Upper lobe of right lung (tissue), 1 donor: ENCODE results near the gene IL7R. TPM values are rescaled to one million over a fixed set of nuclear protein-coding genes. Genes with fewer than 3 reads are reported as not detected.
"Not testable (repeated sequence)": the region's sequence is repeated elsewhere in the genome, so short reads cannot be mapped to it uniquely, and the experiment has no call there.

Experiments used
- ATAC-seq: fragments of 200-7000 bp; cut with Tn5 transposase; one replicate; pipeline ENCODE4 v1.9.1; 2020; ENCODE audit warnings: mild to moderate bottlenecking, moderate library complexity
- DNase-seq: peaks from one replicate; pipeline ENCODE4 v3.0.0-alpha.2; 2020
- H3K27ac ChIP-seq: fragments of 200-600 bp; one replicate; pipeline ENCODE4 v1.8.0; 2022
- H3K27me3 ChIP-seq: fragments of 200-600 bp; one replicate; pipeline ENCODE4 v1.8.0; 2022; ENCODE audit warnings: mild to moderate bottlenecking
- H3K36me3 ChIP-seq: fragments of 200-600 bp; one replicate; pipeline ENCODE4 v1.8.0; 2022
- H3K4me1 ChIP-seq: fragments of 200-600 bp; one replicate; pipeline ENCODE4 v1.8.0; 2022
- H3K4me3 ChIP-seq: fragments of 200-600 bp; one replicate; pipeline ENCODE4 v1.8.0; 2022; ENCODE audit warnings: mild to moderate bottlenecking
- H3K9me3 ChIP-seq: fragments of 200-600 bp; one replicate; pipeline ENCODE4 v1.8.0; 2022
- CTCF ChIP-seq: fragments of 200-600 bp; IDR thresholded peaks from one replicate; pipeline ENCODE4 v1.8.0; 2022; ENCODE audit warnings: antibody characterized with exemption
- intact Hi-C: fragments of 100-400 bp; cut with DNase I; formaldehyde crosslinking; loops from one replicate; pipeline ENCODE4 v1.11.0; 2022
- total RNA-seq: library from RNA; stranded (reverse); fragmentation: NEBNext Ultra II Directional; extraction: Animal tissue kit (Norgen Biotek cat#: 25700); gene quantifications from one replicate; pipeline ENCODE4 v1.2.1, GENCODE V29; 2021
- donor health status: DM: no; HTN: yes; CAD: no; lungs with severe emphysema.

The IL7R gene
- total RNA-seq, 1 donor from 2014 or later: 226 TPM

DNA sequence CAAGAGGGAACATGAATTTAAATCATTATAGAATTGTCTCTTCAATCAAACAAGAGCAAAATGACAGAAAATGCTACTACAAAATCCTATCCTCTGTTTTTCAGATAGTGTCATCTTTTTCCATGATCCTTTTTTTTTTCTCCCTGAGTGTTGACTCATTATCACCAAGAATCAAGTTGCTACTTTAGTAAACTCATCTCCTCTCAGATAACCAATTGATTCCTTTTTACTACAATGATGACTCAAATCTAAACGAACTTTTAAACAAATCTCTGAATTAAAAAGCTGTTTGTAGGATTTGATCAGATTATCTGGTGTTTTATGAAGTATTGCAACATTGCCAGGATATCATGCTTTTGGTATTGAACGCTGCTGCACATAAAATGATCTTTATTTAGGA, 23.9 kb upstream of the IL7R start:
- TF ChIP-seq CTCF: no peak

DNA sequence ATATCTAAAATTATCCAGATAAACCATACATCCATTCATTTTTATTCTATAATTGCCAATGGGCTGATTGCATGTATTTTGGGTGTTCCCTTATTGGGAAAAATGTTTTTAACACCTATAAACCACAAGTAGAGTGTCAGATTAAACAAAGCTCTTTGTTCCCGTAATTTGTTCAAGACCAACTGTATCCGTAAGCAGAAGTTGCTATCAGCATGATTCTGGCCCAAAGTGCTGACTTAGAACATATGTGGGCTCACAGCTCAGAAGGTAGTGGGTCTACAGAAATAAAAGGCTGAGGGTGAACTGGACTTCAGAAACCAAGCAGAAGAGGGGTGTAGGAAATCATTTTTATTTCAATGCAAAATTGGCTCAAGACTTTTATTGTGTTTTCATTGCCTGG, 23.5 kb upstream of the IL7R start:
- H3K4me1 ChIP-seq: no peaks in the 10 kb centered on the region
- no peak overlapping the region for H3K27ac ChIP-seq
- no peak for TF ChIP-seq CTCF
- H3K36me3 ChIP-seq: no peaks in the 10 kb centered on the region
- H3K27me3 ChIP-seq: no peaks in the 10 kb centered on the region
- DNase-seq (no peak), ATAC-seq (no peak)
- intact Hi-C loops: no loop called here
- H3K9me3 ChIP-seq: no peaks in the 10 kb centered on the region
- no peak overlapping the region for H3K4me3 ChIP-seq

More for the DNA sequence above, 23.9 kb upstream of the IL7R start:
- no peak overlapping the region for H3K27ac ChIP-seq
- DNase-seq (no peak), ATAC-seq (no peak)
- intact Hi-C loops: no loop called here
- H3K27me3 ChIP-seq: no peaks in the 10 kb centered on the region
- H3K4me3 ChIP-seq: no peak overlapping the region
- no peaks in the 10 kb centered on the region for H3K9me3 ChIP-seq
- no peaks in the 10 kb centered on the region for H3K4me1 ChIP-seq
- H3K36me3 ChIP-seq: no peaks in the 10 kb centered on the region

DNA sequence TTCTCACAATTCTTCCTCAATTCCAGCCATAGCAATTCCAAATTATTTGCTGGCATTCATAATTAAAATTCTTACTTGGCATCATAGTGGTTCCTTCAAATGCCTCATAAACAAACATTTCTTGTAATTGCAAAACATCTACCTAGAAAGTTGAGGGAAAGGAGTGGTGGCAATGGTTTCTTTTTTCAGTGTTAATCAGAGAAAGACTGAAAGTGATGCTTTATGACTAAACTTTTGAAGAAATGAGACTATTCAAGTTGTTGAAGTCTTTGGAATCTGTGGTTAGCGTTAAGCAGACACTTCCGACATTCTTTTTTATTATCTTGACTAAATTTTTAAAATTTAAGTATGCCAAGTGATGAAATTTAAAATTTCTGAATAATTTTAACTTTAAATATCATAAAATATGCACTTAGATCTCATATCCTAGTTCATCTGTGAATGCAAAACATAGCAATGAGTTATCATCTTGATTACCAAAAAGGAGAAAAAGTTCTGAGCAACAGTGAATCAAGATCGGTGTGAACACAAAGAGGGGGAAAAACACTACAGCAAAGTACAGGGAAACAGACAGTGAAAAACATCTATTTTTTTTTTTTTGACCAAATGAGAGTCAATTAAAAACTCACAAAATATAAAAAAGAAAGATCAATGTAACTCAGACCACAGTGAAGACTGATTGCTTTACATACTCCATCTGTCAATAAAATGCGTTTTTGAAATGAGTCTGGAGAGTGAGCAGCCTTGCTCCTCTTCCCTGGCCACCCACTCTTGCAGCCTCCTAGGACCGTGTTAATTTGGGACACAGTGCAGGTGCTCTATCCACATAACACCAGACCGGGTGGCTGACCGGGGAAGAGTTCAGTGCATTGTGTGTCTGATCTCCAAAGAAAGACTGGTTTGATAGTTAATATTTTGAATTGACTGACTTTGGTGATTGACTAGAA, 20.6 kb upstream of the IL7R start:
- no peak for ATAC-seq
- no peak overlapping the region for H3K4me3 ChIP-seq
- DNase-seq: no peak
- H3K4me1 ChIP-seq: no peaks in the 10 kb centered on the region
- no peaks in the 10 kb centered on the region for H3K36me3 ChIP-seq
- no peaks in the 10 kb centered on the region for H3K9me3 ChIP-seq
- intact Hi-C loops: no loop called here
- TF ChIP-seq CTCF: no peak
- no peaks in the 10 kb centered on the region for H3K27me3 ChIP-seq
- no peak overlapping the region for H3K27ac ChIP-seq

DNA sequence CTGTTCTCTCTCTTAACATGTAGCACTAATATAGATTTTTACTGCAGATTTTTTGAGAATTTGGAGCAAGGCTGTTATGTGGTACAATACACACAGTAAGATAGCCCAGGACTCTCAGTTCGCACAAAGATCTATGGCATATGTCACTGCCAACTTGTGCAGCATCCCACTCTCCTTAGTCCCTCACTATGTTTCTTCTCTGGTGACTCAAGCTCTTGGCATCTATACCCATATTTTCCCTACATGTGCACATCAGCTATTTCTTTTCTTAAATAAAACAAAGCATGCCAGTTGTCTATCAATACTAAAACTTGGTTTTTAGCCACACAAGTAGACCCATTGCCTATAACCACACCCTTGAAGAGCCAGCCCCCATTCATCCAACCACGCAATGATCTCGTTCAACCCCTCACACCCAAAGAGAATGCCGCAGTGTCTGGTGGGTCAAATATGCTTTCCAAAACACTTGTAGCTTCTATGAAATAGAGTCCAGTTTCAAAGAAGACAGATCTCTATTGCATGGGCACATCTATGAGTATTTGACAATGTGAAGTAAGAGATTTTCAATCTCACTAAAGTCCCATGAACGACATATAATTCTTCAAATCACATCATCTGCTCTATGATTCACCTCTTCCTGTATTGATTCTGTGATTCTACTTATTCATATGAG, 18.2 kb upstream of the IL7R start:
- DNase-seq (no peak), ATAC-seq (no peak)
- TF ChIP-seq CTCF: no peak
- Histone ChIP-seq H3K4me1 (no peaks in the 10 kb centered on the region), H3K9me3 (no peaks in the 10 kb centered on the region), H3K27me3 (no peaks in the 10 kb centered on the region), H3K4me3 (no peak overlapping the region), H3K27ac (no peak overlapping the region), H3K36me3 (no peaks in the 10 kb centered on the region)
- intact Hi-C loops: no loop called here

GRCh38 chr5:35842856-35843255, 13.8 kb upstream of the IL7R start:
- H3K27me3 ChIP-seq: no peaks in the 10 kb centered on the region
- no peaks in the 10 kb centered on the region for H3K36me3 ChIP-seq
- DNase-seq (no peak), ATAC-seq (no peak)
- no peaks in the 10 kb centered on the region for H3K9me3 ChIP-seq
- intact Hi-C loops: no loop called here
- H3K4me1 ChIP-seq: no peaks in the 10 kb centered on the region
- no peak overlapping the region for H3K27ac ChIP-seq
- TF ChIP-seq CTCF: no peak
- H3K4me3 ChIP-seq: no peak overlapping the region

- intact Hi-C loops, ATAC-seq: not testable (repeated sequence)
Measured at GRCh38 chr5:35845508-35845907, 11.2 kb upstream of the IL7R start.

More at GRCh38 chr5:35845508-35845907, 11.2 kb upstream of the IL7R start:
- H3K9me3 ChIP-seq, H3K27ac ChIP-seq, DNase-seq, H3K4me3 ChIP-seq, H3K27me3 ChIP-seq, H3K4me1 ChIP-seq, H3K36me3 ChIP-seq: not testable (repeated sequence)
